GM19372 (cell line): Measurements from ENCODE around the gene SRSF12.
"Not testable (repeated sequence)": the region's sequence is repeated elsewhere in the genome, so short reads cannot be mapped to it uniquely, and the experiment has no call there.

Experiments used
- ATAC-seq: cut with Tn5 transposase; IDR thresholded peaks from one replicate; pipeline ENCODE4 v1.9.1; 2021; ENCODE audit warnings: mild to moderate bottlenecking, low read depth, moderate library complexity; ENCODE audit not compliant: unreplicated experiment

SRSF12 gene

GRCh38 chr6:89131599-89131998 is 13.7 kb upstream of the SRSF12 start:
- ATAC-seq, result no peak

- not testable (repeated sequence) for ATAC-seq
Observed at GRCh38 chr6:89128256-89128671, 10.4 kb upstream of the SRSF12 start.

- ATAC-seq, result peak; percentile 51
Observed at GRCh38 chr6:89122625-89123024, 4.8 kb upstream of the SRSF12 start.

- no peak for ATAC-seq
Observed at GRCh38 chr6:89121934-89122333, 4.1 kb upstream of the SRSF12 start.

- ATAC-seq, result no peak
Observed at GRCh38 chr6:89120371-89120770, 2.5 kb upstream of the SRSF12 start.

- no peak for ATAC-seq
Observed at GRCh38 chr6:89118931-89119330, 1.1 kb upstream of the SRSF12 start.

- ATAC-seq, result no peak
Observed at GRCh38 chr6:89116702-89117101, 1.2 kb downstream of the SRSF12 start.

GRCh38 chr6:89111933-89112332 is 5.9 kb downstream of the SRSF12 start:
- ATAC-seq, result no peak

GRCh38 chr6:89110284-89110683 is 7.6 kb downstream of the SRSF12 start:
- ATAC-seq, result no peak

- ATAC-seq, result no peak
Observed at GRCh38 chr6:89100114-89100513, 17.8 kb downstream of the SRSF12 start.

GRCh38 chr6:89098461-89098860 is 19.4 kb downstream of the SRSF12 start:
- ATAC-seq, result no peak

GRCh38 chr6:89087881-89088280 is 30.0 kb downstream of the SRSF12 start:
- ATAC-seq, result no peak

GRCh38 chr6:89085409-89086205 is 32.3 kb downstream of the SRSF12 start:
- ATAC-seq, result no peak

- ATAC-seq, result no peak
Observed at GRCh38 chr6:89084954-89085353, 32.9 kb downstream of the SRSF12 start.

- no peak for ATAC-seq
Observed at GRCh38 chr6:89084542-89084941, 33.3 kb downstream of the SRSF12 start.

- no peak for ATAC-seq
Observed at GRCh38 chr6:89082486-89082891, 35.4 kb downstream of the SRSF12 start.

- peak; percentile 50 for ATAC-seq
Observed at GRCh38 chr6:89081423-89082322, 36.2 kb downstream of the SRSF12 start.

GRCh38 chr6:89081129-89081422 is 36.8 kb downstream of the SRSF12 start:
- ATAC-seq, result no peak

GRCh38 chr6:89080281-89081128 is 37.4 kb downstream of the SRSF12 start, which contains the start of gene PNRC1:
Gene PNRC1 (plus strand): TSS chr6:89080751. CDS start chr6:89080895, 144 bp downstream.
- ATAC-seq, result peak; percentile 72

- ATAC-seq, result no peak
Observed at GRCh38 chr6:89079511-89080234, 38.2 kb downstream of the SRSF12 start.
